Esophagus squamous epithelium (tissue), 4 donors: ENCODE data around the gene LGMN.

Experiments used
- CTCF ChIP-seq, 6 experiments: fragments of 450-650 bp in 4 of 6; fragments of 200-600 bp in 2 of 6; sonication (generic) in 2 of 6; IDR thresholded peaks; one replicate each; pipeline ENCODE4 v1.5.1; 2016 to 2019; ENCODE audit warnings: antibody characterized with exemption in 6 of 6, mild to moderate bottlenecking in 4 of 6, moderate library complexity in 4 of 6
- POLR2A ChIP-seq, 4 donors: fragments of 450-650 bp; IDR thresholded peaks; one replicate each; pipeline ENCODE4 v1.6.1; 2017; ENCODE audit warnings: antibody characterized with exemption in 4 of 4, mild to moderate bottlenecking in 4 of 4, moderate library complexity in 3 of 4

- TF ChIP-seq POLR2A (IDR thresholded peaks at IDR 0.05) (no peak), CTCF (IDR thresholded peaks at IDR 0.05) (no peak)
These were observed 69.2 kb downstream of the LGMN start for GRCh38 chr14:92679246-92679645.
